Hematopoietic multipotent progenitor cell treated with erythropoietin and hydrocortisone succinate and interleukin-3 and kit ligand, for 15 days (in vitro differentiated cells): Measurements from ENCODE around the gene CASR.

Source experiments
- DNase-seq: peaks from one replicate; pipeline ENCODE4 v3.0.0-alpha.2; 2015; ENCODE audit warnings: low spot score

Gene CASR

DNA sequence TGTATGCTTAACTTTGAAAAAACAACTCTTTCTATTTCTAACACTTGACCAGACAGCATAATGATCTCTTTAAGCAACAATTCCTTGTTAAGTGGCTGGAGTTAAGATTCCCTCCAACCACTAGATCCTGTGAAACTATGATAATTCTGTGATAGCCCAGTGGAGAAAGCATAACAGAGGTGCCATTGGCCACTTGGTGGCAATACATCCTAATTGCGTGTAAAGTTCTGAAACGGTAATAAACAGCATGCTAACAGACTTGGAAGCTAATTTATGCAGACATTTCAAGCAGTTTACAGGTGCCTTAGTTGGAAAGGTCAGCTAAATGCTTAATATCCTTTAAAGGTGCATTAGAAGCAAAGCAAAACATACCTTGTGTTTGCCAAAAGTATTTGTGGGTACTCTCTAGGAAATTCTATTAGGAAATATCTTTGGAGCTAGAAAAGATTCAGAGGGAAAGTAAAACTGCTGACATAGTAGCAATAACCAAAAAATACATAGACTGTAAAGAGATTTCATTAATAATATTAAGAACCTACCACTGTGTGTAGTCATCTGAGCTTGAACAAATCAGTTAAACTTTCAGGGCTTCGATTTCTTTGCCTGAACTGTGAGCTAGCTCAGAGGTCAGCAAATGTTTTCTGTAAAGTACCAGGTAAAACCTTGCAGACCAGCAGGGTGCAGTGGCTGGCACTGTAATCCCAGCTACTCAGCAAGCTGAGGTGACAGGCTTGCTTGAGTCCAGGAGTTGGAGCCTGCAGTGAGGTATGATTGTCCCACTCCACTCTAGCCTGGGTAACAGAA, 122.6 kb downstream of the CASR start:
- no peak for DNase-seq

DNA sequence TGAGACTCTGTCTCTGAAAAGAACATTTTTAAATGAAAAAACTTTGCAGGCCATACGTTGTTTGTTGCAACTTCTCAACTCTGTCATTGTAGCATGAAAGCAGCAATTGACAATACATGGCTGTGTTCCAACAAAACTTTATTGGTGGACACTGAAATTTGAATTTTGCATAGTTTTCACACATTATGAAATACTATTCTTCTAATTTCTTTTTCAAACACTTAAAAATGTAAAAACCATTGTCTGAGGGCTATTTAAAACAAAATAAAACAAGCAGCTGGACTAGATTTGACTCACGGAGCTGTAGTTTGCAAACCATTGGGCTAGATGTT, 123.1 kb downstream of the CASR start:
- DNase-seq, result no peak

DNA sequence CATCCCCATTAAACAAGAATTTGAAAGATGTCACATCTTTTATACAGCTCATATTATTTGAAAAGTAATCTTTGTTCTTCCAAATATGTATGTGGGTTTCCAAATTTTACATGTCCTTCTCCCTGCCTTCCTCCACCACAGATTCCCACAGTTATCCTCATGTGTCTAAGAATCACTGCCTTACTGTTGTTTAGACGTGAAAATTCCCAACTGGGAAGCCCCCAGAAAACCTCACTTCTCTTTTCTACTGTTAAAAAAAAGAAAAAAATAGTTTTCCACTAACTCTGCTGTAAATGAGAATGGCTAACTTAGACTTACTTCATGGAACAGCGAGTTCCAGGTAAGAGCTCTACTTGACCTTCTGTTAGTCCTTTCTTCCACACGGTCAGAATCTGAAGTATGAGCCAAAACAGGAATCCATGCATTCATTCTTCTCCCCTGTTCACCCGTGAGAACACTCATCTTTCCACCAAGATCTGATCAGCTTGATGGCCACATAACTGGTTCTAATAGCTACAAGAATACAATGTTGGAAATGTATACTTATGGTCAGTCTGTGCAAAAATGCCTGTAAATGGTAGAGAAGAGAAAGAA, 123.7 kb downstream of the CASR start:
- DNase-seq, result no peak

DNA sequence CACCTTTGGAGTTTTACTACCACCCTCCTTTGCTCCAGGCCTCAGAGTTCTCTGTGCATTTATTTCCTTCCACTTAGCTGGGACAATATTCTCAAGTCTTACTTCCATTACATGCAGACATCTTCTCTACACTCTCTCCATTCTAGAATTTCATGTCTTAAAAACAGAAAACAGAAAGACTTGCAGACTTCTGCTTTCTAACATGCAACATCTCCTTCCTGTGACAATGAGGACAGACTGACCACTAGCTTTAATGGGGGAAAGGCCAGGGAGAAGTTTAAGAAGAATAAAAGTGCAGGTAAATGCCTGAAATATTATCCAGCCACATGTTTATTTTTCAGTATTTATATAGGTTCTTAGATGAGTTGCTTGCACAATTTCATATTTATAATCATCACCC, 124.5 kb downstream of the CASR start:
- DNase-seq, result no peak

DNA sequence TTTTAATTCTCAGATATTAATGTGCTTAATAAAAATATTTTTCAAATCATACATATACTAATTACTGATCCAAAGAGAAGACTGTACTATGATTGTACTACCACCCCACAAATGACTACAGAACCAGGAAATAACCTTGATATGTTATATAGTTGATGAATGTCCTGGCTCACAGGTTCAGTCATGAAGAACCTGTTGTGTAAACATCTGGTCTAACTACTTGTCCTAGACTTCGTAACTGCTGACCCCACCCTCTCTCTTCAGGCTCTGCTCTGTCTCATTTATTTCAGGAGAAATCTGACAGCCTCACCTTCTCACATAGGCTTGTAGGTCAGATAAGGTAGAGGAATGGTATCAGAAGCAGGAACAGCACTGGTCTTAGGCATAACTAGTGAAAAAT, 126.9 kb downstream of the CASR start:
- no peak for DNase-seq

DNA sequence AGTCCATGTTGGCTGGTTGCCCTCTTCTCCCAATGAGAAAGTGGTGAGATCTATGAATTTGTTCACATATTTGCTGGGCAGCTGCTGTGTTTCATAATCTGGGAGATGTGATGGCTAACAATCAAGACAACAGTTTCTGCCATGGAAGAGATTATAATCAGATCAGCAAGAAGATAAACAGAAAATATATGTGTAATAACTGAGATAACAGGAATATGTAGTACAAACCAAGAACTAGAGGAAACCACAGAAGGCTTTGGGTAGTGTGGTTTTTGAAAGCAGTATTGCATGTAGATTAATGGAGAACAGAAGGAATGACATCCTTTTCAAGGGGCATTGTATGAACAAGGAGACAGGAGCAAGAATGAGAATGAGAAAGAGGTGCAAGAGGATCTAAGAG, 129.4 kb downstream of the CASR start:
- DNase-seq, result no peak

DNA sequence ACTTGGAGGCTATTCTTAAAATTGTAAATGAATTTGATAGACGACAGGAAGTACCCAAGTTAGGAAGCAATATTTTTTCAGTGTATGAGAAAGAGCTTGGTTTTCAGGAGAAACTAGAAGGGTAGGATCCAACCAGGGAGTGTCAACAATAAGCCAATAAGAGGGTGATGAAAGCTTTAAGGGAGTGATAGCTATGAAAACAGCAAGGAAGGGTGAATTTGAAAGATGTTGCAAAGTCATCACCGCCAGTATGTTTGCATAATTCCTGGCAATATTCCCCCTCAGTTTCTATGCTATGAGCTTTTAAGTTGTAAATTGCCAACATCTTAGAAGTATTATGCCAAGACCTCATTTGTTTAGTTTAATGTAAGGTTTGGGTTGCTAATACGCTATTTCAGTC, 129.8 kb downstream of the CASR start:
- DNase-seq, result no peak

DNA sequence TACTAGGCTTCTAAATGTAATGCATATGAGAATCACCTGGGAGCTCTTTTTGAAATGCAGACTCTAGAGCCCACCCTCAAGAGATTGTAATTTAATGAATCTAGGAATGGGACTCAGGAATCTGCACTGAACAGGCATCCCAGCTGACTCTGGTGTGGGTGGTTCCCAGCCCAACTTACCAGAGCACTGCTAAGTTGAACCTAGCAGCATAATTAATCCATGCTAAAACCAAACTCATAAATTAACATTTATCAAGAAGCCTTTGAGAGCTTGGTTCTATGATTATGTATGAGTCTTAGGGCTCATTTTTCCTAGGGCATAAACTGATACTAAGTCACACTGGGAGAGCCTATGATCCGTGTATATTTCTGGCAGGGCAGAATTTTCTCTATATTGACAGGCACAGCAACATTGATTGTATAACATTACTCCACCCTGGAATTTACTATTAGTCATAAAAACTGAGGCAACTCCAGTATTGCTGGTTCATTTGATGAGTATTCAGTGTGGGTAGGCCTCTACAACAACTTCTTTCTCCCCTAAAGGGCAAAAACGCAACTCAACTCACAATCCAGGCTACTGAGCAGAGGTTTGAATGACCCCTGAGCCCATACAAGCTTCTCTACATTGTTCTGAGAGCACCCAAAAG, 130.9 kb downstream of the CASR start:
- DNase-seq, result no peak

DNA sequence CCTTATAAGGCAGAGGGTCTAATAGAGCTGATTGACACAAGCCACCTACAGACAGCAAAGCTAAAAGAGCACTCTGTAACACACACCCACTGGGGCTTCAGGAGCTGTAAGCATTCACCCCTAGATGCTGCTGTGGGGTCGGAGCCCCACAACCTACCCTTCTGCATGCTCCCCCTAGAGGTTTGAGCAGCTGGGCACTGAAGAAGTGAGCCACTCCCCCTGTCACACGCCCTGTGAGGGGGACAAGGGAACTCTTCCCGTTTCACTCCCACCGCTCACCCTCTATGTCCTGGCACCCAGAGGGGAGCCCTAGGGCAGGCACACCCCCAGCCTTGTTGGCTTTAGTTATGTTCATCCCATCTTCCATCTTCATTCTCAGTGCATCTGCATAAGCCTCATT, 132.2 kb downstream of the CASR start:
- DNase-seq, result no peak

DNA sequence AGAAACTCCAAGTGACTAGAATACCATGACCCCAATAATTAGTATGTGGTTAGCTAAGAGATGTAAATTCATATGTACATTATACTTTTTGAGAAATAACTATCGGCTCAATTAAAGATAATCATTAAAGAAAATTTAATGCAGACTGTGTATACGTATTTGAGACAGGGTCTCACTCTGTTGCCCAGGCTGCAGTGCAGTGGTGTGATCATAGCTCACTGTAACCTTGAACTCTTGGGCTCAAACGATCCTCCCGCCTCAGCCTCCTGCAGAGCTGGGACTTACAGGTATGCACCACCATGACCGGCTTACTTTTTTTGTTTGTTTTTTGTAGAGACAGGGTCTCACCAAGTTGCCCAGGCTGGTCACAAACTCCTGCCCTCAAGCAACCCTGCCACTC, 132.9 kb downstream of the CASR start:
- no peak for DNase-seq

DNA sequence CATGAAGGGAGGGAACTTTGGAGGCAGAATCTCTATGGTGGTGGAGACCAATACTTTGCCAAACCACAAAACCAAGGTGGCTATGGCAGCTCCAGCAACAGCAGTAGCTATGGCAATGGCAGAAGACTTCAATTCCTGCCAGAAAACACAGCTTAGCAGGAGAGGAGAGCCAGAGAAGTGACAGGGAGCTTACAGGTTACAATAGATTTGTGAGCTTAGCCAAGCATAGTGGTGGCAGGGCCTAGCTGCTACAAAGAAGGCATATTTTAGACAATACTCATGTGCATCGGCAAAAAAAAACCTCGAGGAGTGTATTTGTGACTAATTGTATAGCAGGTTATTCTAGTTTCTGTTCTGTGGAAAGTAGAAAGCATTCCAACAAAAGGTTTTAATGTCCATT, 135.2 kb downstream of the CASR start:
- no peak for DNase-seq

DNA sequence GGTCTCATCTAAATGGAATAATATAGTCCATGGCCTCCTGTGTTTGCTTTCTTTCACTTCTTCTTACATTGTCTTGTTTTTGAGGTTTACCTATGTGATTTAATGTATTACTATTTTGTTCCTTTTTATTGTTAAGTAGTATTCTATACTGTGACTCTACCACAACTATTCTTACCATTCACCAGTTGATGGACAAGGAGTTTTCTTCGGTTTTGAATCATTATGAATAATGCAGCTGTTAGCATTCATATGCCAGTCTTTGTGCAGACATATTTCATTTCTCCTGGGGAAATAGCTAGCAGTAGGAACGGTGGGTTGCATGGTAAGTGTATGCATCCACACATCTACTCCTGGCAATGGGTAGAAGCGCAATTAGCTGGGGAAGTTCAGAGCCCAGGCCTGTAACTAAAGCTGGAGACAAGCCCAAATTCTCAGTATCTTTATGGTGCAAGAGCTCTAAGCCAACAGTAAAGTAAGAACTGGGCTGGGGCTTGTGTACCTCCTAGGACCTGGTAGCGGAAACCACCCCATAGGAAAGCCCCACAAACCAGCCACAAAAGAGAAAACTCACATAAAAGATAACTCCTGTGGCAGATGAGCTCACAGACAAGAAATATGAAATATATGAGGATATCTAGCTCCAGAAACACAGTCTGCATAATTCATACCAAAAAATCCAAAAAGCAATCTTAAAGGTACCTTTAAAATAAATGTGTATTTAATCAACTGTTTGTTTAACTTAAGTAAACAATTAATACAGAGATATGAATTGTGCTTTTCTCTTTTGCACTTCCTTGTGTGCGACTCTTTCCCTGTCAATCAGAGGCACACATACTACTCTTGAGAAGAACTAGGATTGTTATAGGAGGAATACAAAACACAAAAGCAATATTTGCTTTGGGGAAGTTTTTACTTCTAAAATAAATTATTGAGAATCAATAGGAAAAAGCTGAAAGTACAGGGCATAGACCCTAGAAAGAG, 138.9 kb downstream of the CASR start:
- no peak for DNase-seq

DNA sequence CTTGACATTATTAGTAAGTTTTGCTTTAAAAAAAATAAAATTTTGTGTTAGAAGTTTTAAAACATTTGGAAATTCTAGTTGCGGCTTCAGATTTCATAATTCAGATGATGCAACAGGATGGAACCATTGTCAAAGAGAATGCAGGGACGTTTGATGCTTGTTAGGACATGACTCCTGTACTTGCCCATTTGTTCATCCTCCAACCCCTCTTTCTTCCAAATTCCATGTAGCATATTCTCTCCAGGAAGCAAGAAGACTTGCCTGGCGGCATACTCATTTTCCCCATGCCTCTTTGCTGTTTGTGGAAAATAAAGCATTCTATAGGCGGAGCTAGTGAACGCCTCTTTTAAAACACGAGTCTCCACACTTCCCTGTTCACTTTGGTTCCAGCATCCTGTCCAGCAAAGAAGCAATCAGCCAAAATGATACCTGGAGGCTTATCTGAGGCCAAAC, 141.4 kb downstream of the CASR start, which contains the start of gene CSTA:
TSS of gene CSTA (plus strand) at position 378 of the 453 bp plus-strand sequence. CDS start at position 423, 45 bp downstream.
- no peak for DNase-seq

DNA sequence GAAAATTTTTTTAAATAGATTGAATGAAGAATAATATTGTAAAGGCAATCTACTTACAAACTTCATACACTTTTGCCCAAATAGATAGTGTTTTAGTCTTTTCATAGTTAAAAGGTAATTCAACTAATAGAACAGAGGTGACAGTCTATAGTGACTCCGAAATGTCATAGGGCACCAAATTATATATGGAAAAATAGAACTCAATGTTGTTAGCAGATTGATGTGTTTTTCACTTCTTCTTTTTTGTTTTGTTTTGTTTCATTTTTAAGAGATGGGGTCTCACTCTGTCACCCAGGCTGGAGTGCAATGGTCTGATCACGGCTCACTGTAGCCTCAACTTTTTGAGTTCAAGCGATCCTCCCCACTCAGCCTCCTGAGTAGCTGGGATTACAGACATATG, 142.3 kb downstream of the CASR start:
- no peak for DNase-seq

DNA sequence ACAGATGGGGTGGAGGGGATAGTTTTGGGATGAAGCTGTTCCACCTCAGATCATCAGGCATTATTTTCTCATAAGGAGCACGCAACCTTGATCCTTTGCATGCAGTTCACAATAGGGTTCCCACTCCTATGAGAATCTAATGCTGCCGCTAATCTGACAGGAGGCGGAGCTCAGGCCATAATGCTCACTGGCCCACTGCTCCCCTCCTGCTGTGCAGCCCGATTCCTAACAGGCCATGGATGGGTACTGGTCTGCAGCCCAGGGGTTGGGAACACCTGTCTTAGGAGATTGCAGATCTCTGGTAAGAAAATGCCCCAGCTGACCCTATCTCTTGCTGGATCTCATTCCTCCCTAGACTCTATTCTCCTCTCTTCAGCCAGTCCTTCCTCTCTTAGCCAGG, 148.4 kb downstream of the CASR start:
- no peak for DNase-seq

DNA sequence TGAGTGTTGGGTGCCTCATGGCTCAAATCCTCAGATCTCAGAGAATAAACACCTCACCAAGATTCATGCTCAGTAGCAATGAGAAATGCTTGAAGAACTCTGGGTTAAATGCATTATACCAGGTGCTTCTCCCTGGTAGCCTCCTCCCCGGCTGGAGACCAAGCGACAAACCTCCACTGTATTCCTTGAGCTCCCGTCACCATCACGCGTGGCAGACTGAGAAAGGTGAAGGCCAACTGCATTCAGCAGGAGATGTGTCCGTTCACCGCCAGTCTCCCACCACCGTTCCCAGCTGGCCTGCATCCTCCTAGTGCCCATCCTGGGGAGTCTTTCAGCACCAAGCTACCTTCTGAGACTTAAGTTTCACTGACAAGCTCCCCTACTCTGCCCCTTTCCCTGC, 149.1 kb downstream of the CASR start:
- no peak for DNase-seq
